Renal cortical epithelial cell (primary cell): ENCODE results near the gene XPC. TPM values are rescaled to one million over a fixed set of nuclear protein-coding genes. Genes with fewer than 3 reads are reported as not detected.

Source experiments
- DNase-seq: peaks from one replicate; pipeline ENCODE4 v3.0.0-alpha.2; 2011; ENCODE audit warnings: low read depth
- total RNA-seq: library from RNA; depleted of rRNA; stranded (reverse); fragments of >200 nt; gene quantifications from 2 replicates; pipeline ENCODE4 v1.2.3, GENCODE V29; 2014

The XPC gene
- total RNA-seq, 1 donor from 2014 or later = 135 TPM

DNA sequence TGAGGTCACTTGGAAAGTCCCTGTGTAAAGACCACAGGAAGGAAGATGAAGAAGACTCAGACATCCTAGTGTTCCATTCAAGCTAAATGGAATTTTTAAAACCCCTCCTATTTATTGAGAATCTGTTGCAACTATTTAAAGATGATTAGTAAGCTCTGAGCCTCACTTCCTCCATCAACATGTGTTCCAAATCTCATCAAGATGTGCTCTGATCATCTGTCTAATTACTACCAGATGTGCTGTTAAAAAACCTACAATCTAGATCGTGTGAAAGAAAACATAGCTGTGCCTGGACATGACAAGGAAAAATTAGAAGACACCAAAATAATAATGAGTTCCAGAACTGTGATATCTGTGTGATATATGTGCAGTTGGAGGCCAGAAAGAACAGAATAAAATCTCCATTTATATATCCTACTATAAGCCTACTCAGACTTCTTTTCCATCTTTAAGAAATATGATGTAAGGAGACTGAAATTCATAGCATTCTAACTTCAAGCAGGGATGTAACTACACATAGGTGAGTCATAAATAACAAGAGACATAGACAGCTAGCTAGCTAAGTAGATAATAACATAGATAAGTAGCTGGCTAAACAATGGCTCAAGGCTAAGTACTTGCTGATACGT, 7.8 kb downstream of the XPC start:
- DNase-seq = peak; percentile 13

DNA sequence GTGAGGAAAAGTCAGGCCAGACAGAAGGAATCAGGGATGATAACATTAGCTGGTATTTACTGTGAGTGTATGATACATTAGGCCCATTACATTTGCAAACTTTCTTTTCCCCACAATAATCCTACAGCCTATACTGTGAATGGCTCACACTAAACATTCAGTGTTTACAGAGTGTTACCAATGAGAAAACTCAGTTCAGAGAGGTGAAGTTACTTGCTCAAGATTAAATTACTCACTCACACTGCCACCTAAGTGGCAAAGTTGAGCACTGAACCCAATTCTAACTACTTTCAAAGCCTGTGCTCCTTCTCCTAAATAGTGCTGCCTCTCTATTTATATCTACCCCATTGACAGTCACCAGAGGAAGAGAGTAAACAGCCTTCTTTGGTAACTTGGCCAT, 8.5 kb downstream of the XPC start:
- DNase-seq = no peak

DNA sequence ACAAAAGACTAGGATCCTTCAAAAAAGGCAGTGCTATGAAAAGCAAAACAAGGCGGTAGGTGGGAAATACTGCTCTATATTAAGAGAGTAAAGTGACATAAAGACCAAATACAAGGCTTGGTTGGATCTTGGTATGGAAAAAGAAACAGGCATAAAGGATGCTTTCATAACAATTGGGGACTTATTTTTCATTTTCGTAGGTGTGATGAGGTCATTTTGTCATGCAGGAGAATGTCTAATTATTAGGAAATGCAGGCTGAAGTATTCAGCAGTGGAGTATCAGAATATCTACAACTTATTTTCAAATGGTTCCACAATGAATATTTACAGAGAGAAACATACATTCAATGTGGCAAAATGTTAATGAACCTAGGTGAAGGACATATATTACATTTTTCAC, 9.0 kb downstream of the XPC start:
- DNase-seq = no peak

DNA sequence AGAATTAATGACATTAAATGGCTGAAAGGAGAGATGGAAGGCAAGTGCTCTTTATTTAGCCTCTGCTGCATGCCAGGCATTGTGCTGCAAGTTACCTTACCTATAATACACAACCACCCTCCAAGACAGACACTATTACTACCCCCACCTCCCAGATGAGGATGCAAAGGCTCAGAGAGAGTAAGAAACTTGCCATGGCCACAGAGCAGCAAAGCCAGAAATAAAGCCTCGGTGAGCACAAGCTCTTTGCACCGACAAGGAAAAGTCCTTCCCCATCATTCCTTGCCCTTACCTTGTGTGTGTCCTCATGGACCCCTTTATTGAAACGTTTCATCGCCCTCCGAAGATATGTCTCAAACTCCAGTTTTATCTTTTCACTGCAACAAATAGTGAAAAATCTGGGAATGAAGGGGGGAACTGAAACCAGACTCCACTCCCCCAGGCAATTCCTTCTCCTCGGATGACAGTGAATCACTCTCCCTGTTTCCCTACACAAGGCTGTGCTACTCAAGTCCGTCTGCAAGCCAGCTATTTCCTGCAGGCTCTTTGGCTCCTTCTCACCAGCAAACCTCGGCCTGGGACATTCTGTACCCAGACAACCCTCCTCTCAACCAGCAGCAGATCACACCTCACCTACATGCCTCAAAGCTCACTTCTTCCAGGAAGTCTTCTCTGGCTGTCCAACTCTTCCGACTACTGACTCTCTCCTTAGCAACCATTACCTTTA, 11.4 kb downstream of the XPC start:
- DNase-seq = no peak

DNA sequence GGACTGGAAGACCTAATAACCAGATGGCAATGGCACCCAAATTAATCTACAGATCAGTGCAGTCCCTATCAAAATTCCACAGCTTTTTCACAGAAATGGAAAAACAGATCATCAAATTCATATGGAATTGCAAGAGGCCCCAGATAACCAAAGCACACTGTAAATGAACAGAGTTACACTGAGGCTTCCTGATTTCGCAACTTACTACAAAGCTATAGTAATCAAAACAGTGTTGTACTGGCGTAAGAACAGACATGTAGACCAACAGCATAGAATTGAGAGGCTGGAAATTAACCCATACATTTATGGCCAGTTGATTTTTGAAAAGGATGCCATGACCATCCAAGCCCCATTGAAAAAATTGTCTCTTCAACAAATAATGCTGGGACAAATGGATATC, 16.2 kb downstream of the XPC start:
- DNase-seq = no peak

DNA sequence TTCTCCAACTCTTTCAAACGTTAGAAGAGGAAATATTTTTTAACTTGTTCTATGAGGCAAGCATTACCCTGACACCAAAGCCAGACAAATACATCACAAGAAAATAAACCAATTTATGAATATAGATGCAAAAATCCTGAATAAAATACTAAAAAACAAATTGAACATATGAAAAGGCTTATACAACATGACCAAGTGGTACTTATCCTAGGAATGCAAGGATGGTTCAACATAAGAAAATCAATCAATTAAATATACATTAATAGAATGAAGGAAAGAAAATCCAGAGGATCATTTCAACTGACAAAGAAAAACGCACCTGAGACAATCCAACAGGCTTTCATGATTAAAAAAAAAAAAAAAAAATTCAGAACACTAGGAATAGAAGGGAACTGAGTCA, 17.1 kb downstream of the XPC start:
- DNase-seq = no peak

DNA sequence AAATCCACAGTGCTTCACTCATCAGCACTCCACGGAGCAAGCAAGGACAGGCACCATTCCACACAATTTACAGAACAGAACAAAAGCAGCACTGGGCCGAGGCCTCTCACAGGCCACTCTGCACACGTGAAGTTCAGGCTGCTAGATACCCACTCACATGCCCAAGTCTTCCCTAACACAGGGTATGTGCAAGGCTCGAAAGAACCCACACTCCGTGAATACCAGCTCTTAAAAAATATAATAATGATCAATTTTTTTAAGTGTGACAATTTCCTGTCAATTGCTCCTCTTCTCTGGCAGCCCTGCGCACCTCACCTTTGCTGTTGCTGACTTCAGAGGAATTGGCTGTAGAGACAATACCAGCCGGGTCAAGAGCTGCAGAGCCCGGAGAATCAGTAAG, 19.0 kb downstream of the XPC start:
- no peak for DNase-seq

DNA sequence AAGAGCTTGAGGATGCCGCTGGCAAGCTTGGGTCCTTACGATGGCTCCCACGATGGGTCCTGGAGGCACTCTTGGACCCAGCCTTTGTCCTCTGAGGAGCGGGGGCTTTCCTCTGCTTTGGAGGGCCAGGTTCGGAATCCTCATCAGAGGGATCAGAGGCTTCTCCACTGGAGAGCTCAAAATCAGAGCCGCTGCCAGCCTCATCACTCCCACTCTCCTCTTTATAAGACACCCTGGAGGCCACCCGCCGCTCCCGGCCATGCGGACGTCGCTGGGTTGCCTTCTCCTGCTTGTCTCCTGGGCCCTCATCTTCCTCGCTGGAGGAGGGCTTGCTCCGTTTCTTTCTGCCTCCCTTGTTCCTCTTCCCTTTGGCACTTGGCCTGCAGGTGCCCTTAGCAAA, 20.0 kb downstream of the XPC start:
- DNase-seq = no peak

DNA sequence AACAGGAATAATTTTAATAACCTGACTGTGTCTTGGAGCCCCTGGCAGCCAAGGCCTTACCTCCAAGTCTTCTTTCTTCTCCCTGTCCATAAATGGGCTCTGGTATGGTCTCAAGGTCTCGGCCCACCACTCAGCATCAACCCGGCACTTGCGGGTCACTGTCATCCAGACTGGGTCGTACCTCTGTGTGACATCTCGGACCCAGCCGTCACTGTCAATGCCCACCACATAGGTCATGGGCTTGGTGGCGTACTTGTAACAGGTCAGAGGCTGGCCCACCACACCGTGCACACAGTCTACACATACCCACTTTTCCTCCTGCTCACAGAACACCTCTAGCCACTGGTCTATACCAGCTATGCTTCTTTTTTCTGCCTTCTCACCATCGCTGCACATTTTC, 20.4 kb downstream of the XPC start:
- no peak for DNase-seq

DNA sequence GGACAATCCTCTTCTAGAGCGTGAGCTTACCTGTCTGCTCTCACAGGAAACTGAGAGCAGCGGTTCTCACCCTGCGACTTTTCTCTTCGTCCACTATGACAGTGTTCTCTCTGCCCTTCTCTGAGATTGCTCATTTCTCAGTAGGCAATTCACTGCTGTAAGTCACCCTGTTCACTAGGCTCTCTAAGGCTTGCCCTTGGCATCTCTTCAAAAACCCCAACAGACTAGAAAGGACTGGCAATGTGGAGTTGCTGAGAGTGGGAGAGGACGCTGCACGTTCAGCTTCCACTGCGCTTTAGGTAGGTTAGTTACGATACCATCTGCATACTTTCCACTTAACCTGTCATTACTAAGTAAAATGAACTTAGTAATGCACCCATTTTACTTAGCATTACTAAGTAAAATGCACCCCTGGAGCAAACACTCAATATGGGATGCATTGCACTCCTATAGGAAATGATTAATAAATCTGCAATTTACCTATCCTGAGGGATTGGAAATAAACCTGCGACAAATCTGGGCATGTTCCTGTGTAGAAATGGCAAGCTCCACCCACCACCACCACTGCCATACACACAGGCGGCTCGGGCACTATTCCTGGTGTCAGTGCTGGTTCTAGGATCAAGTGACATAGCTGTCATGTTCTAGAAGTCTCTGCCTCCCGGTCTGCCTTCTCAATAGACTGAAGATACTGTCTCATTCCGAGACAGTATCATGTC, 21.4 kb downstream of the XPC start:
- no peak for DNase-seq

DNA sequence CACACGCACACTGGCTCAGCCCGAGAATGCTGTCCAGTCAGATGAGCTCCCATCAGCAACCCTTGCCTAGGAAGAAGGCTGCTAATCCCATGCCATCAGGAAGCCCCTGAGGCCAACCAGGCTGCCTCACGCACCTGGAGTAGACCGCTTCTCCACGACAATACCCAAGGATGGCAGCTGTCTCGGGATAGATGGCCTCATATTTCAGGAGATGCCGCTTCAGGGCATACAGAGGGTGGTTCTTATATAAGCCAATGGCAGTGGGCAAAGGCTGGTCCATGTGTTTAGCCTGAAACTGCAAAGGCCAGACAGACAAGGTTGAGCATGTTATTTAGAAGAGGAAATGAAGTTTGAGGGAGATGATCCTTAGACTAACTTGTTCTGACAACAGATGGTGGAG, 22.2 kb downstream of the XPC start:
- DNase-seq = no peak

DNA sequence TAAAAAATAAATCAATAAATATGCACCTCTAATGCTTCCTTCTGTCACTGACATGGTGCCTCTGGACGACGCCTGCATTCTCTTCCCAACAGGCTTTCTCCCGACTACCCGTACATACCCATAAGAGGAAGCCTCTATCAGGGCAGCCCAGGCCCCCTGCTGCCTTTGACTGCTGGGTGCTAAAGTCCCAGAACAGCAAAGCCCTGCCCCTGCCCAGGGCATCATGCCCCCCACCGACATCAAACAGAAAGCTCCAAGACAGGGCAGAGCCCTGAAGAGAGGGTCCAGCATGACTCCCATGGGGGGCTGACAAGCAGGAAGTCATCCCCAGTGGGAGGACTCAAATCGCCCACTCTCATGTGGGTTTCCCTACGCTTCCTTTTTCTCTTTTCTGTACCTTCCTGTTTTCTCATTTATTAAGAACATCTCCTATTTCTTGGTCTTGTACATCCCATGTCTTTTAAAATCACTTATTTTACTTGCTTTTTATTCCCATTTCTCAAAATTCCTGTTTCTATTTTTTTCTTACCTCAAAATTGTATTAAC, 23.4 kb downstream of the XPC start:
- DNase-seq = no peak

DNA sequence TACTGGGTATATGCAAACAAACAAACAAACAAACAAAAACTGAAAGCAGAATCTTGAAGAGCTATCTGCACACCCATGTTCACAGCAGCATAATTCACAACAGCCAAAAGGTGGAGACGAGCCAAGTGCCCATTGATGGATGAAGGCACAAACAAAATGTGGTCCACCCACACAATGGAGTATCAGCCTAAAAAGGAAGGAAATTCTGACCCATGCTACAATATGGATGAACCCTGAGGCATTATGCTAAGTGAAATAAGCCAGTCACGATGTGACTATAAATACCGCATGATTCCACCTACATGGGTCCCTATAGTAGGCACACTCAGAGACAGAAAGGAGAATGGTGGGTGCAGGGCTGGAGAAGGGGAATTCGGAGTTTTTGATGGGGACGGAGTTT, 24.1 kb downstream of the XPC start:
- no peak for DNase-seq

DNA sequence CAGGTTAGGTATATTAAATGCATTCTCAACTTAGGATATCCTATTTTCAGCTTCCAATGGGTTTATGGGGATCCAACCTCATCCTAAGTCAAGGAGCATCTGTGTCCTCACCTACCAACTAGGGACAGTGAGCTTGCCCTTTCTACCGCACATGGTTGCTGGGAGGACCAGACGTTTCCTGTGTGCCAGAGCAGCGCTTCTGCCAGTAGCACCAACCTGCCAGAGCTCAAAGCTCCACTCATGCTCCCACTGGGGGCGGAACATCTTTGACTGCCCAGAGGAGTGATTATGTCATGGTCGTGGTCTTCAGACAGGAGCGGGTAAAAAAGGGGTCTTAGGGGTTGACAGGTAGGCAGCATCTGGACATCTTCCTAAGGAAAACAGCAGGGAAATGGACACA, 24.7 kb downstream of the XPC start:
- DNase-seq = no peak

DNA sequence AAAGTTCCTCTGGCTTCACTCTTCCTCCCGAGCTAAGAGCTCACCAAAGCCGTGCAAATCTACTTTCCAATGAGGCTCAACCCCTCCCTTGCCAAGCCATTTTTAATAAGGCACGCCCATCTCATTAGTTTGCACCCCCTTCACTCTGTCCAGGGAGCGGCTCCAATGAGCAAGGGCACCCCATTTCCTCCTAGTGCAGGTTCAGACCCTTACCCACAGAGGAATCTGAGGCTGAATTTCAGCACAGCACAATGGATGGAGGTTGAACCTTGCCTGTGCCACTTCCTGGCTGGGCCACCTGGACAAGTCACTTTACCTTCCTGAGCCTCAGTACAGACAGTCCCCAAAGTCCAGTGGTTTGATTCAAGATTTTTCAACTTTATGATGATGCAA, 25.4 kb downstream of the XPC start:
- no peak for DNase-seq

DNA sequence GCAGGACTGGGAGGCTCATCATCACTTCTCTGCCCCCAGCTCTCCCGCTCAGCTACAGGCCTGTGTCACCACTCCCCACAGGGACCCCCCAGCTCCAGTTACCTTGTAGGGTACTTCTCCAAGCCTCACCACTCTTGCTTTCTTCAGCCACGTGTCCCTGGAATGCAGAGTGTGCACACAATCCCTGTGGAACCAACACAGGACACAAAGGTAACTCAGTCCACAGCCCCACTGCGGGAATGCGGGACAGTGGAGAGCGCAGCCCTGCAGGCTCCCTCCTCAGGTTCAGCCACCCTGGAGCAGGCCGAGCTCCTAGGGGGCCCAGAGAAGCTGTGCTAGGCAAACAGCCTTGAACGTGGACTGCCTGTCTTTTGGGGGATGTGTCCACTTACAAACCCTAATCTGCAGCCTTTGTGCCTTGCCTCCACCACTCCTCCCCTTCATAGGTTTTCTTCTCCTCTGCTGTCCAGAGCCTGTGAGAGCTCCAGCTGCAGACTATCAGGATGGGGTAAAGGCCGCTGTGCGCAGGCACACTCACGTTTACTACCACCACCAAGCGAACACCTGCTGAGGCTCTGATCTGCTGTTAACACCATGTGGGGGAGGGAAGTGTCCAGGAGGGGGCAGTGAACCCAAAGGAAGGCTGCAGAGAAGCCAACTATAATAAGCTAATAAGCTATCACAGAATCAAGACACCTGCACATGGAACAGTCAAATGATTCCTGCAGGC, 26.0 kb downstream of the XPC start:
- no peak for DNase-seq

DNA sequence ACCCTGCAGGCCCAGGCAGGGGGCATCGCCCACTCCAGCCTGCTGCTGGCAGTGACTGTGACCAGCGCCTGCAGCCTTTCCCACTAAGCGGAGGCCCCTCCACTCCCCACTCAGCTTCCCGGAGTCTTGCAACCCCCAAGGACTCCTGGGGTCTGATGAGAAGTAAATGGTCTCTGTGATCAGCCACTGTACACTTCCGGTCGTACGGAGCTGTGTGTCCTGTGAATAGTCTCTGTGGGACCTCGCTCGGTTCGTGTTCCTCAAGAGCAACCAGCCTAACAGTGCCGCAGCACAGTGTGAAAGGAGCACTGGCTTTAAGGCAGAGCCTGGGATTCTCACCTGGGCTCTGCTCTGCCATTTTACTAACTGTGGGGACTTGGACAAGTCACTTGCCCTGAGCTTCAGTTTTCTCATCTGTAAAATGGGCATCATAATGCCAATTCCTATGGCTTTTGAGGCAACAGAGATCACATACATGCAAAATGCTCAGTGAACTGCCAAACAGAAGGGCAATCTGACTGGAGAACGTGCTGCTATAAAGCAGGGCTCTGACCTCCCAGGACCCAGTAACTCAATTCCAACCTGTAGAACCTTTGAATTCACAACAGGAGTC, 26.8 kb downstream of the XPC start:
- no peak for DNase-seq

DNA sequence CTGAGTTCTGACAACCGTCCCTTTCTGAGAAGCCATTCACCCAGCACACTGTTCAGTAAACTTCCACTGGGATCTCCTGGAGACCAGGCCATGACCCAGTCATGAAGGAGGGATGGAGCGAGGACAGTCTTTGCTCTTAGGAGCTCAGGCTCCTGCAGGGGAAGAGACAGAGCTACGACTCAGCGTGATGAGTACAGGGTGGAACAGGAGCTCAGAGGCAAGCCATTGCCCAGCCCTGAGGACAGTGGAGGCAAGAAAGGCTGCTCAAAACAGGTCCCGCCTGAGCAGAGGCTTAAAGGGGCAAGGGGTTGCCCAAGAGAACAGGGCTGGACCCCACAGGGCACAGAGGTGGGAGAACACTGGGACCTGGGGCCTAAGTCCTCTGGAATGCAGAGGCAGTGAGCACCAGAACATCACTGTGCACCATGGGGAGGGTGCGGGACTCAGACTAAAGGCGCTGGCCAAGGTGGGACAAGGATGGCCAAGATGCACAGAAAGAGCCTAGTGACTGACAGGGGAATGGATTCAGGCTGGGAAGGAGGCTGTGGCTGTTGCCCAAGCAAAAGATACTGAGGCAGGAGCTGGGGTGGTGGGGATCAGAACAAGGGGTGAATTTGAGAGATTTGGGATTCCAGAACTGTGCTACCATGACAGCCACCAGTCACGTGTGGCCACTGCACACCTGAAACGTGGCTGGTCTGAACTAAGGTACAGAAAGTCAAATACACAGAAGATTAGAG, 27.7 kb downstream of the XPC start:
- no peak for DNase-seq

DNA sequence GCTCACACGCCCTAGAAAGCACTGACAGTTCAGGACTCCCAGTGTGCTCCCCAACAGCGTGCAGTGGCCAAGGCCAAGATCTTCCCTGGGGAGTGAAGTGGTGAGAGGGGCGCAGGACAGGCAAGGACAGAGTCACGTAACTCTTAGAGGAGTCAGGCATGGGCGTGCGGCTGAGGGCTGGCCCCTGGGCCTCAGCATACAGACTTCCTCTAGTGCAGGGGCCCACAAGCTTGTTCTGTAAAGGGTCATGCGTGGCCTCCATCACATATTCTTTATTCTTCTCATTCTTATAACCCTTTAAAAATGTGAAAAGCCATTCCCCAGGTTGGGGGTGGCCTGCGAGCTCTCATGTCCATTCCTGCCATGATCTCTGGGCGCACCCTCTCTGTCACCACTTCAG, 28.3 kb downstream of the XPC start:
- DNase-seq = no peak

DNA sequence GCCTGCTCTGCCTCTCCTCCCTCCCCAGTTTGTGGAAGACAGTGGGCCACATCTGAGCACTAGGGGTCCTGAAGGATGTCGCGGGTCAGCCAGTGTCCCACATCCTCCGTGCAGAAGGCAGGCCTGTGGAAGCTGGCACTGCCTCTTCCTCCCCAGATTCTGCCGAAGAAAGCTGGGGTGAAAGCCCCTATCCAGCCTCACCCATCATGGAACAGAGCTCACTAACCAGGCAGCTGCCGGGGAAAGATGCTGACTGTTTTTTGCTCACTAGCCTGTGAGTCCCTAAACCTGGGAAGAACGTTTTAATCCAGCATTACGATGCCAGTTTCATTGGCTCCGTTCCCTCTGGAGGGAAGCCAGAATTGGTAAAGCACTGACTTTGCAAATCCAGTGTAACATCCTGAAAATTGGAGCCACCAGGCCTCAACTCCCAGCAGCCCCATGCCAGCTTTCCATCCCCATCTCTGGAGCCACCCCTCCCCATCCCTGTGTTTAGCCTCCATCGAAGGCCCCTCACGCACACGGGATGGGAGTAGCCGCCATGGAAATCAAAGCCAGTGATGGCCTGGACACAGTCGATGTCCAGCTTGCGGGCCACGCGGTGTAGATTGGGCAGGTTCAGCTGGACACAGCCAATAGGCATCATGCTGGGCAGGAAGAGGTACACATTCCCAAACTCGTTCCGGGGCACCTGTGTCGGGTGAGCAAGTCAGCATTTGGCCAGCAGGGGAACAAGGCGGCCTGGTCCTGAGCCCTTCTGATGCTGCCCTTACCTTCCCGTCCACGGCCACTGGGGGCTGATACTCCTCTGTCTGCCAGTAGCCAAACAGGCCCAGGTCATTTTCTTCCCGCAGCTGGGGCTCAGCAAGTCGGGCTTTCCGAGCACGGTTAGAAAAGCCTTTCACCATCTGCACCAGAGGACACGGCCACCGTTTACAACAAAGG, 30.1 kb downstream of the XPC start:
- DNase-seq = no peak
